HG03460 (cell line): ENCODE data around the gene PDILT.
"Not testable (repeated sequence)": the region's sequence is repeated elsewhere in the genome, so short reads cannot be mapped to it uniquely, and the experiment has no call there.

ENCODE experiments used
- ATAC-seq: cut with Tn5 transposase; IDR thresholded peaks from one replicate; pipeline ENCODE4 v1.9.1; 2021; ENCODE audit not compliant: unreplicated experiment

The PDILT gene

DNA sequence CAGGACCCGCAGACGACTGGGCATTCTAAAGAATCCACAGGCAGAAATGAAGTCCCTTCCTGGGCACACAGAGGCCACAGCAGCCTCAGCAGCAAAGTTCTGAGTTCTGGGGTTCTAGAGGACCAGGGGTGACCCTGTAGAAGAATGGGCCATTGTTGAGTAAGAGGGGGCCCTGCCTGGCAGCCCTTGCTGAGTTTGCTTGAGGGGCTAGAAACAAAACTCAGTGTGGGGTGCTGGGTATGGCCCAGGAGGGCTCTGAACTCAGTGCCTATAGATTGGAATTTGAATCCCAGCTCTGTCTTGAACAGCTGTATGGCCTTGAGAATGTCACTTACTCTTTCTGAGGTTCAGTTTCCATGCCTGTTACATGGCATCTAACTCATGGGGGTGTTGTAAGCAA lies at the start of gene PDILT:
Gene PDILT, minus strand, starts transcription at position 101 of the 400 bp plus-strand sequence. CDS start 5,437 bp downstream, outside the sequence.
- no peak for ATAC-seq

GRCh38 chr16:20453633-20454032 lies 49.1 kb upstream of the PDILT start:
- not testable (repeated sequence) for ATAC-seq

DNA sequence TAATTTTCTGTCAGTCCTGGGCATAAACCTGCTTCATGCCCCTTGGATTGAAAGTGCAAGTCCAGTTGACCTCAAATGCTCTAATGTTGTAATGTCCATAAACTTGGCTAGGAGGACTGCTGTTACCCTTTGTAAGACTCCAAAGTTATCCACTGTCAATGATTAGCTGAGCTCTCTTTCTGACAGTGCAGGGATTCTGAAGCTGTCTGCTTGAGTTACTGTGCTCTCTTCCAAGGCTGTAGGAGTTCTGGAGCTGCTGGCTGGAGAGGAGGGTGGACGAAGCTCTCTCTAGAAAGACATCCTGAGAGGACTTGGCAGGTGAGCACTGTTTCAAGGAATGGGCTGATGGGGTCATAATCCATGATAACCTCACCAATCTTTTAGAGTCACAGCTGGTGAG lies 46.8 kb upstream of the PDILT start, which contains the start of gene ACSM2A:
Gene ACSM2A, plus strand, starts transcription at position 158 of the 400 bp plus-strand sequence. CDS start 8,594 bp downstream, outside the sequence.
- ATAC-seq, result not testable (repeated sequence)

DNA sequence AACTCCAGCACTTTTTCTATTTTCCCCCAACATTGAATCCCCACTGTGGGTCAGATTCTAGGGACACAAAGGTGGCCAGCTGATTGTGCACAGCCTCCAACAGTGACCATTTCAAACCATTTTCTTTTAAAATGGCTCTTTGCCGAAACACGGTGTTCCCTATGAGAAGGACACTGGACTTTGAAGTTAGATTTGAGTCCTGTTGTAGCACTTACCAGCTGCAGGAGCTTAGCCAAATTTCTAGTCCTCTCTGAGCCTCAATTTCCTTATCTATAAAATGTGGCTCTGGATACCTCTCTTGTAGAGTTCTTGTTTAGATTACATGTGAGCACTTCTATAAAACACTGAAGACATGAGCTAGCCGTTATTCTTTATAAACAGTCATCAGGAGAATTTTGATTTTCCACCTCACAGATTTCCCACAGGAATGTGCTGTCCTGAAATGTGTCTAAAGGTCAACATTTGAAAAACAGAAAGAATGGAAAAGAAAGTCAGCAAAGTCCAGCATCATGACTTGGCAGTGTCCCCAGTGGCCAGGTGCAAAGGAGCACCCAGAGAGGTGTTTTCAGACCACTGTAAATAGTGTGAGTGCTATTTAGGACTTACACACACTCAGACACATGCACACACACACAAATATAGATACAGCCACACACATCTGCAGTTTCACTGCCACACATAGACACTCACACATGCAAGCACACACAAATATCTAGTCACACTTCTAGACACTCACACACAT lies 42.3 kb upstream of the PDILT start:
- not testable (repeated sequence) for ATAC-seq

GRCh38 chr16:20441859-20442258 lies 37.3 kb upstream of the PDILT start:
- not testable (repeated sequence) for ATAC-seq

DNA sequence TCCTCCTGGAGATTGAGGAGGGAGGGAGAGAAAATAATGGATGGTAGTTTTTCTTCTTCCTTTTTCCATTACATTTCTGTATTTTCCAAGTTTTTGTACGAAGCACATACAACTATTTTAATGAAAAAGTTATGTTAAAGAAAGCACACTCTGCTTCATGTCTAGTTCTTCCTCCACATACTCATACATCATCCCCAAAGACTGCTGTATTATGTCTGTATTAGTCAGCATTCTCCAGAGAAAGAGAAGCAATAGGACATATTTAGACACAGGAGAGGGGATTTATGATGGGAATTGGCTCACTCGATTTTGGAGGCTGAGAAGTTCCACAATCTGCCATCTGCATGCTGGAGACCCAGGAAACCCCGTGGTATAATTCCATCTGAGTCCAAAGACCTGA lies 36.7 kb upstream of the PDILT start:
- no peak for ATAC-seq

DNA sequence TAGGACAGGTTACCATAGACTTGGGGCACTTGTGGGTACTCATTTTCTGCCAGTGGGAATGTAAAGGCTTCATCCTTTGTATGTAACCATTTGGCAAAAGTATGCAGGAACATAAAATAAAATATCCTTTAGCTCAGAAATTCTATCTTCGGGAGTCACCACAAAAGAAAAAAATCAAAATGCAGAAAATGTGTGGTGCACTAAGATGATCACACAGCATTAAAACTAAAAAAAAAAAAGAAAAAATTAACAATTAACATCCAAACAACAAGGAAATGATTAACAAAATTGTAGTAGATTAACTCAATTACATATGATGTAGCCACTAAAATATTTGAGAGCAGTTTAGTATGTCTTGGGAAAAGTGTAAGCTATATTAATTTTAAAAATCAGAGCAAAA lies 36.2 kb upstream of the PDILT start:
- ATAC-seq, result not testable (repeated sequence)

DNA sequence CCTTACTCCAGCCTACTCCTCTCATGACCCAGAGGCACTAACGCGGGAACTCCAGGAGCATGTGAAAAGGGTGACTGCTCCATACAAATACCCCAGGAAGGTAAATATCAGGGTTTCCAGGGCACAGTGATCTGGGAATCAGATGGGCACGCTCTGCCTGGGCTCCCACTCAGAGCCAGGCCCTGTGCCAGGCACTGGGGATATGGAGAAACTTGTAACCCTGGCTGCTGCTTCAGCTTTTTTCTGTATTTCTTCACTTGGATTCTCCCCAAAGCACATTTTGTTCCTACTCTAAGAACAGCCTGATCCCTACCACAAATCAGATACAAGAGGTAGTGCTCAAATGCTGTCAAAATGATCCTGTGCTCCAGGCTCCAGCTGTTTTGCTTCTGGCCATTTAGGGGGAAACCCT lies 35.3 kb upstream of the PDILT start:
- ATAC-seq, result not testable (repeated sequence)

DNA sequence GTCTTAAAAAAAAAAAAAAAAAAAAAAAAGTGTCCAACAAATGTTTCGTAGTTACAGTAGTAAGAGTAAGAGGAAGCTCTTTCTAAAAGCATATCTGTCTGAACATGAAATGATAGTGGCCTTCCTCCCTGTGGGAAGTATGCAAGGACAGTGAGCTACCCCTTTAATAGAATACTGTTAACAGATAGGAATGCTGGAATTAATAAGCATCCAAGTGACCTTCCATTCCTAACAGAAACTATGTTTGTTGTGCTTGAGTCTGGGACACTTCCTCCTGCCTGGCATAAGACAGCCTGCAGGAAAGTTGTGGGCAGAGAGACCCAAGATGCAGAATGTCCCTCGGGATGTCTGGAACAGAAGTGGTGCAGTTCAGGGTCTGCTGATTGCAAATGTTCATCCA lies 34.4 kb upstream of the PDILT start:
- not testable (repeated sequence) for ATAC-seq

DNA sequence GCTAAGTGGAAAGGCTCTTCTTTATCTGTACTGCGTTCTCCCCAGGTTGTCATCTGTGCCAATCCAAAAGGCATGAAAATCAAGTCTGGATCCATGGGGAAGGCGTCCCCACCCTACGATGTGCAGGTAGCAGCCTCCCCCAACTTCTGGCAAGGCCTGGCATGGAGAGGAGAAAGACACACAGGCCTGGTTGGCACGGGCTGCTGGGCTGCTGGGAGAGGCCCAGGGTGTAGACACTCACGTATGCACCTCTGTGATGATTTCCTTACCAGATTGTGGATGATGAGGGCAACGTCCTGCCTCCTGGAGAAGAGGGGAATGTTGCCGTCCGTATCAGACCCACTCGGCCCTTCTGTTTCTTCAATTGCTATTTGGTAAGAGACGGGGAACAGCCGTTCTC lies 26.4 kb upstream of the PDILT start:
- no peak for ATAC-seq

DNA sequence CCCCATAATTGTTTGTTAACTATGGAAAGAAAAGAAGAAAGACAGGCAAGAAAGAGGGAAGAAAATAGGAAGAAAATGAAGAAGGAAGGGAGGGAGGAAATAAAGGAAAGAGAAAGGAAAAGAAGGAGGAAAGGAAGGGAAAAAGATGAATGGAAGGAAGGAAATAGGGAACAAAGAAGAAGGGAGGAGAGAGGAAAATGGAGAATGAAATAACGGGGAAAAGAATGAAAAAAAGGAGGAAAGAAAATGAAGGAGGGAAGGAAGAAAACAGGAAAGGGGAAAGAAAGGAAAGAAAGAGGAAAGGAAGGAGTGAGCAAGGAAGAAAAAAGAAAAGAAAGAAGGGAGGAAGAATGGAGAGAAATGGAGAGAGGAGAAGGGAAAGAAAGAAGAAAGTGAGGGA lies 25.9 kb upstream of the PDILT start:
- not testable (repeated sequence) for ATAC-seq

DNA sequence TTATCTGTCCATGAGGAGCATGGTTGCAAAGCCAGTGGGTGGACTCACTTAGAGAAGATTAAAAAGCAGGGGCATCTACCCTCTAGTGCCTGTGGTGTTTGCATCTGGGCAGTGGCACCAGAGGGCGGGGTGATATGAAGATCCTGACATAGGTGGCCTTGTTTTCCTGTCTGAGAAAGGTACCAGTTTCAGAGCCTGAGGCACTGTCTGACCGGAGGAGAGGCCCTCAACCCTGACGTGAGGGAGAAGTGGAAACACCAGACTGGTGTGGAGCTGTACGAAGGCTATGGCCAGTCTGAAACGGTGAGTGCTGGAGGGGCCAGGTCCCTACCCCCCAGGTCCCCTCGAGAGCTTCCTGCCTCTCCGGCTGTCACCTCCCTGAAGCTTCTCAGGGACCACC lies 25.0 kb upstream of the PDILT start:
- ATAC-seq, result not testable (repeated sequence)

GRCh38 chr16:20427401-20427797 lies 22.9 kb upstream of the PDILT start:
- ATAC-seq, result not testable (repeated sequence)

DNA sequence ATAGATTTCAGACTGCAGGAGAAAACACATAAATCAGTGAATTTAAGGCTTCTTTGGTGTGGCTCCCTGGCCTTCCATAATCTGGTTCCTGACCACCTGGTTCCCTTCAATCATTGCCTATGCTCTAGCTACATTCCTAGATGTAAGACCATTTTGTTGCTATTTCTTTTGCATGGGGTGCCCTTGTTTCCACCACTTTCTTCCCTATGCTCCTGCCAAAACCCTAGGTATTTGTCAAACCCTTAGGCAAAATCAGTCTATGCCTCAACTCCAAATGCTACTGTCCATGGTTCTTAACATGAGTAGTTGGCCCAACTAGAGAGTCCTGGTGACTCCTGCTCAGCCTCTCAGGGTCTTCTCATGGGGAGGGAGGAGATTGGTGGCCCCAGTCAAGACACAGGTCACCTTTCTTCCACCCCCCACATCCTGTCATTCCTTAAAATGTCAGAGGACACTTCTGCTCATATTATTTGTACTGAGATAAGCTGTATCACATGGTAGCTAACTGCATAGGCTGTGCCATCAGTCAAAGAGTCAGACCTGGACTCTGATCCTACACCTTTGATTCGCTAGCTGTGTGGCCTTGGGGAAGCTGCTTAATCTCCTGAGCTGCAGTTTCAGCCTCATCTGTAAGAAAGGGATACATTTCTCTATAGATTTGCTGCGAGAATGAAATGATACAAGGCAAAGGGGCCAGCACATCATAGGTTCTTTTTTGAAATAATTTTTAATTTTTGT lies 19.8 kb upstream of the PDILT start:
- ATAC-seq, result no peak

GRCh38 chr16:20423772-20424128 lies 19.2 kb upstream of the PDILT start:
- not testable (repeated sequence) for ATAC-seq

DNA sequence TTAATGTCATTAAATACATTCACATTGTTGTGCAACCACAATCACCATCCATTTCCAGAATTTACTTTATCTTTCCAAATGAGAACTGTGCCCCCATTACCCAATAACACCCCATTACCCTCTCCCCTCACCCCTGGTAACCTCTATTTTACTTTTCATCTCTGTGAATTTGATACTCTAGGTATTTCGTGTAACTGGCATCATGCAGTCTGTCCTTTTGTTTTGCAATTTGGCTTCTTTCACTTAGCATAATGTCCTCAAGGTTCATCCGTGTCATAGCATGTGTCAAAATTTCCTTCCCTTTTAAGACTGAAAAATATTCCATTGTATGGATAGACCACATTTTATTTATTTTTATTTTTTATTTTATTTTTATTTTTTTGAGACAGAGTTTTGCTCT lies 17.2 kb upstream of the PDILT start:
- not testable (repeated sequence) for ATAC-seq

- ATAC-seq, result not testable (repeated sequence)
These were observed 14.6 kb upstream of the PDILT start for GRCh38 chr16:20419093-20419492.

GRCh38 chr16:20415541-20415940 lies 11.0 kb upstream of the PDILT start:
- no peak for ATAC-seq

GRCh38 chr16:20411055-20411454 lies 6.5 kb upstream of the PDILT start:
- no peak for ATAC-seq

GRCh38 chr16:20410121-20410723 lies 5.7 kb upstream of the PDILT start:
- ATAC-seq, result no peak

DNA sequence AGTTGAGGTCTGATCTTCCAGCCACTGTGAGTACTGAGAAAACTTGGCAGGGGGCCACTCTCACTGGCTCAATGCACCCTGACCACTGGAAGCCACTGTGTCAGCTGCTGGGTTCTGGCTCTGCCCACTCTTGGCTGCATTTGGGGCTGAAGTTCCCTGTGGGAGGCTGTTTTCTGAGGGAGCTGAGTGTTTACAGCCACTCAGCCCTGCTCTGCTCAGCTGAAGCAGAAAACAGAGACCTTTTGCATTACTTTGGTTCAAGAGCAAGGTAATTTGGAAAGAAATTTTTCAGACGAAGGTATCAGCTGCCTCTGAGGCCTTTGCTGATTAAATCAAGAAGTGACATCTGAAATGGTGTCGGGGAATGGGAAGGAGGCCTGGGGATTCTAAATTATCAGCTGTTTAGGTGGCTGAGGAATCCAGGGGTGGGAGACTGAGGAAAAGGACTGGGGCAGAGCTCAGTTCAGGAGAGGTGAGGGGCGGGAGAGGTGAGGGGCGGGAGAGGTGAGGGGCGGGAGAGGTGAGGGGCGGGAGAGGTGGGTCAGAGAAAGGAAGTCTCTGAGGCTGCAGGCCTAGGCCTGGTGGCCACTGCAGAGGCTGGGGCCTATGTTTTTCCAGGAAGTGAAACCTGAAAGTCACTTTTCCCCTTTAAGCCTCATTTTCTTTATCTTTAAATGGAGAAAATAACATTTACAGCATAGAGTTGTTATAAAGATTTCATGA lies 5.0 kb upstream of the PDILT start, which contains the start of gene ACSM5:
Gene ACSM5, plus strand, starts transcription at position 137 of the 723 bp plus-strand sequence. CDS start 1,951 bp downstream, outside the sequence.
- no peak for ATAC-seq
